ENCODE measurements around the gene OSBPL9. TPM values are rescaled to one million over a fixed set of nuclear protein-coding genes. Genes with fewer than 3 reads are reported as not detected.
A peak's percentile ranks its signal among the peaks of the same experiment; 100 is the strongest.

OSBPL9 gene
- total and polyA plus RNA-seq, 2 experiments from 2014 or later = 71.0 to 288 TPM

GRCh38 chr1:51689643-51690042 is 72.8 kb downstream of the OSBPL9 start:
- H3K9me2 ChIP-seq (replicated peaks; ENCODE audit: insufficient read depth) = no peaks in the 10 kb centered on the region
- no peaks in the 10 kb centered on the region for H4K20me1 ChIP-seq (ENCODE audit: insufficient read depth, poor library complexity, severe bottlenecking)
- no peak overlapping the region for H2AFZ ChIP-seq
- no peaks in the 10 kb centered on the region for H3K27me3 ChIP-seq
- DNase-seq (ENCODE audit: low spot score) = no peak
- peaks cover 31% of the 10 kb centered on the region for H3K79me2 ChIP-seq
- no peaks in the 10 kb centered on the region for H3K36me3 ChIP-seq (replicated peaks; ENCODE audit: insufficient read depth, low read depth)
- H3K4me2 ChIP-seq = peak overlapping the region; percentile 47
- peak overlapping the region; percentile 89 for H3K27ac ChIP-seq
- TF ChIP-seq EZH2phosphoT487 (IDR thresholded peaks at IDR 0.05; ENCODE audit: low read depth, severe bottlenecking, unreplicated experiment) (no peak), CTCF (IDR thresholded peaks at IDR 0.05; ENCODE audit: poor library complexity) (no peak), EZH2 (IDR thresholded peaks at IDR 0.05; ENCODE audit: borderline replicate concordance) (no peak)
- no peak overlapping the region for H3K4me3 ChIP-seq
- no peaks in the 10 kb centered on the region for H3K9me3 ChIP-seq (ENCODE audit: low read depth)
- H3K4me1 ChIP-seq (ENCODE audit: insufficient read depth) = peaks cover 17% of the 10 kb centered on the region

- Histone ChIP-seq H3K79me2 (peaks cover 36% of the 10 kb centered on the region), H3K27ac (peak overlapping the region; percentile 89), H3K9me2 (replicated peaks; ENCODE audit: insufficient read depth) (no peaks in the 10 kb centered on the region), H3K36me3 (replicated peaks; ENCODE audit: insufficient read depth, low read depth) (no peaks in the 10 kb centered on the region), H4K20me1 (ENCODE audit: insufficient read depth, poor library complexity, severe bottlenecking) (no peaks in the 10 kb centered on the region), H3K9me3 (ENCODE audit: low read depth) (no peaks in the 10 kb centered on the region), H3K4me2 (peak overlapping the region; percentile 47), H3K4me3 (no peak overlapping the region), H2AFZ (no peak overlapping the region), H3K27me3 (no peaks in the 10 kb centered on the region), H3K4me1 (ENCODE audit: insufficient read depth) (peaks cover 17% of the 10 kb centered on the region)
- 47% methylated on average over 3 of the region's 3 CpGs for WGBS (ENCODE audit: low lambda C conversion rate, missing lambda C conversion rate)
- TF ChIP-seq CTCF (IDR thresholded peaks at IDR 0.05; ENCODE audit: poor library complexity) (no peak), EZH2phosphoT487 (IDR thresholded peaks at IDR 0.05; ENCODE audit: low read depth, severe bottlenecking, unreplicated experiment) (no peak), EZH2 (IDR thresholded peaks at IDR 0.05; ENCODE audit: borderline replicate concordance) (no peak)
- DNase-seq (ENCODE audit: low spot score) = peak; percentile 62
These were observed 73.5 kb downstream of the OSBPL9 start for GRCh38 chr1:51690285-51690961.

- no peak overlapping the region for H3K4me2 ChIP-seq
- H3K36me3 ChIP-seq (replicated peaks; ENCODE audit: insufficient read depth, low read depth) = no peaks in the 10 kb centered on the region
- TF ChIP-seq EZH2 (IDR thresholded peaks at IDR 0.05; ENCODE audit: borderline replicate concordance) (no peak), EZH2phosphoT487 (IDR thresholded peaks at IDR 0.05; ENCODE audit: low read depth, severe bottlenecking, unreplicated experiment) (no peak), CTCF (IDR thresholded peaks at IDR 0.05; ENCODE audit: poor library complexity) (no peak)
- H3K4me1 ChIP-seq (ENCODE audit: insufficient read depth) = peaks cover 17% of the 10 kb centered on the region
- H2AFZ ChIP-seq = no peak overlapping the region
- H4K20me1 ChIP-seq (ENCODE audit: insufficient read depth, poor library complexity, severe bottlenecking) = no peaks in the 10 kb centered on the region
- no peak overlapping the region for H3K4me3 ChIP-seq
- no peaks in the 10 kb centered on the region for H3K27me3 ChIP-seq
- WGBS (ENCODE audit: low lambda C conversion rate, missing lambda C conversion rate) = 85% methylated on average over 5 of the region's 5 CpGs
- no peaks in the 10 kb centered on the region for H3K9me3 ChIP-seq (ENCODE audit: low read depth)
- no peak for DNase-seq (ENCODE audit: low spot score)
- H3K27ac ChIP-seq = peak overlapping the region; percentile 89
- peaks cover 47% of the 10 kb centered on the region for H3K79me2 ChIP-seq
- H3K9me2 ChIP-seq (replicated peaks; ENCODE audit: insufficient read depth) = no peaks in the 10 kb centered on the region
These were observed 75.0 kb downstream of the OSBPL9 start for GRCh38 chr1:51691920-51692319.
